T-helper 2 cell treated with Interferon-gamma antibody and Interleukin-4, amounts not matched to agents 5 μg/mL and 100 μg/mL, for 36 hours (primary cell): ENCODE measurements around the gene CDIP1.
A peak's percentile ranks its signal among the peaks of the same experiment; 100 is the strongest.
"Not testable (repeated sequence)": the region's sequence is repeated elsewhere in the genome, so short reads cannot be mapped to it uniquely, and the experiment has no call there.

Source experiments
- DNase-seq: peaks from one replicate; pipeline ENCODE4 v3.0.0; 2021; ENCODE audit warnings: low spot score
- H3K27ac Mint-ChIP-seq: one replicate; pipeline ENCODE4 v1.8.0; 2021; ENCODE audit warnings: mild to moderate bottlenecking, mixed read lengths
- H3K27me3 Mint-ChIP-seq: one replicate; pipeline ENCODE4 v1.8.0; 2021; ENCODE audit warnings: low read depth, mixed read lengths
- H3K36me3 Mint-ChIP-seq: one replicate; pipeline ENCODE4 v1.8.0; 2021; ENCODE audit warnings: low read depth, mixed read lengths
- H3K4me1 Mint-ChIP-seq: one replicate; pipeline ENCODE4 v1.8.0; 2021; ENCODE audit warnings: low read depth, mixed read lengths
- H3K4me3 Mint-ChIP-seq: one replicate; pipeline ENCODE4 v1.8.0; 2022; ENCODE audit warnings: mild to moderate bottlenecking, moderate library complexity, mixed read lengths
- H3K9me3 Mint-ChIP-seq: one replicate; pipeline ENCODE4 v1.8.0; 2021; ENCODE audit warnings: mixed read lengths

CDIP1 gene

DNA sequence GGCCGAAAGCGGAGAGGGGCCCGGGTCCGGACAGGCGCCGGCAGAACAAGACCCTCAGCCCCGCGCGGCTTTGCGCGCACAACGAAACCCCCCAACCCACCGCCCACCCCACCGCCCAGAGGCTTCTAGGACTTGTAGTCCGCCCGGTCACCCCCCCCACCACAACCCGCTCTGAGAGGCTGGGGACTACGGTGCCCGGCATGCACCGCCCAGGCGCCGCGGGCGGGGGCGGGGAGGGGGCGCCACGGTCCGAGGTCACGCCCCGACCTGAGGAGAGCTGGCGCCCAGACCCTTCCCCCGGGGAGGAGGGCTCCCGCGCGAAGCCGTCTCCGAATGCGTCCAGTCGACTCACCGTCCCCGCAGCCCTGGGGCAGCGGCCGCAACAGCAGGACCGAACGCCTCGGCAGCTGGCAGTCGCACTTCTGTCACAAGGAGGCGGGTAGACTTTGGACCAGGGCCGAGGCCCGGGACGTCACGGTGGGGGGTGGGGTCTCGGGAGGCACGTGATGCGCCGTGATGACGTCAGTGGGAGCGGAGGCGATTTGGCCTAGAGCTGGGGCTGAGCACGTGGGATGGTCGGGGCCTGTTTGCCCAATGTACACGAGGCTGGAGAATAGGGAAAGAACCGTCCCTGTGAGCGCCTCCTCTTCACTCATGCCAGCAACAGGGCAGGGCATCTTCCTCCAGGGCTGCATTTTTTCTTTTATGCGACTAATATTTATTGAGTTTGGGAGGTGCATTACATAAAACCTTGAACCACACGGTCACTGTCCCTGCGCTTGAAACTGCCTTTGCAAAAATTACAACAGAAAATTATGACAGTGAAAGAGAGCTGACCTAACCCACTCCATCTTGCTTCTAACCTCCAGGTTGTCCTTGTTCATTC, at the start of gene CDIP1:
CDIP1 (minus strand) TSS at position 424 of the 886 bp plus-strand sequence. CDS start 24,643 bp downstream, outside the sequence.
- Mint-ChIP-seq H3K36me3 (peaks cover 17% of the 10 kb centered on the region), H3K9me3 (peaks cover 16% of the 10 kb centered on the region), H3K27ac (peak within 1 kb of the TSS; percentile 80), H3K27me3 (peaks cover 4% of the 10 kb centered on the region), H3K4me1 (peaks cover 28% of the 10 kb centered on the region), H3K4me3 (peak within 1 kb of the TSS; percentile 83)
- peak; percentile 91 for DNase-seq

DNA sequence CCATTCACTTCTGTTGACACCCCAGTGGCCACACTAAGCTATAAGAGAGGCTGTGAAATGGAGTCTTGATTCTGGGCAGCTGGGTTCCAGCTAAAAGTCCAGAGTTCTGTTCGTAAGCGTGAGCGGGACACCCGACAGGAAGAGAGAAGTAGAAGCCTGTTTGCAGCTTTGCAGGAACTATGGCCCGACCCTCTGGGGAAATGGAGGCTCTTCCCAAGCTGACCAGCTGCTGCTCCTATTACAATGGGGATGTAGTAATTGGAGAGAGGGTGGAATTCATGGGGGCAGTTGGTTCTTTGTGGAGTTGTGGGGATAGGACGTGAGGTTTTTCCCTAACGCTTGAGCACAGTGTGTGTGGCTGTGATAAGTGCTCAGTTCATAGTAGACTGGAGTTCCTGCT, 47.7 kb upstream of the CDIP1 start:
- H3K36me3 Mint-ChIP-seq: no peaks in the 10 kb centered on the region
- no peak for DNase-seq
- H3K27ac Mint-ChIP-seq: no peak overlapping the region
- no peak overlapping the region for H3K4me3 Mint-ChIP-seq
- H3K27me3 Mint-ChIP-seq: peaks cover 12% of the 10 kb centered on the region
- peaks cover 3% of the 10 kb centered on the region for H3K4me1 Mint-ChIP-seq
- H3K9me3 Mint-ChIP-seq: no peaks in the 10 kb centered on the region

DNA sequence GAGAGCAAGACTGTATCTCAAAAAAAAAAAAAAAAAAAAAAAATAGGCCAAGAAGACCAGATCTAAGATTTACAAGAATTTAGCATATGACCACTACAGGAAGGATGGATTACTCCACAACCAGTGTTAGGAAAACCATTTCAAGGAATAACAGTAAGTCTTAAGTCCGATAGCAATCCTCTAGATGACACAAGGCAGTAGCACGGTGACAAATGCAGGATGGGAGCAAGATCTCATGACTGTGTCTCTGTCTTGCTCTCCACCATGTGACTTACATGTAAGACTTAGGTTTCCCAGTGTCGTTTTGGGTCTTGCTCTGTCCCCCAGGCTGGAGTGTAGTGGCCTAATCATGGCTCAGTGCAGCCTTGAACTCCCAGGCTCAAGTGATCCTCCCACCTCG, 45.3 kb upstream of the CDIP1 start:
- Mint-ChIP-seq H3K27me3 (peaks cover 12% of the 10 kb centered on the region), H3K36me3 (no peaks in the 10 kb centered on the region), H3K27ac (no peak overlapping the region), H3K4me1 (peaks cover 3% of the 10 kb centered on the region), H3K9me3 (no peaks in the 10 kb centered on the region), H3K4me3 (no peak overlapping the region)
- DNase-seq: no peak

DNA sequence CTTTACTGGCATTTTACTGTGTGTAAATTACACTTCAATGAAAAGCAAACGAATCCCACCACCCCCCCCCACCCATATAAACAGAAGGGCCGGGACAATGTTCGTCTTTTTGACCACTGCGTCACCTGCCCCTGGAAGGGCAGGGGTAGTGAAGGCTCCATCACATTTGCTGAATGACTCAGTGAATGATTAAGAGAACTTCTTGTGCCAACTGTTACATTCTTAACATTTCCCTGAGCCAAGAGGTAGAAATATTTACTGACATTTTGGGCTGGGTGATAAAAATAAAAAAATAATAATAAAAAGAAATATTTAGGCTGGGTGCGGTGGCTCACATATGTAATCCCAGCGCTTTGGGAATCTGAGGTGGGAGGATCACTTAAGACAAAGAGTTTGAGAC, 41.7 kb upstream of the CDIP1 start:
- Mint-ChIP-seq H3K4me3 (no peak overlapping the region), H3K4me1 (no peaks in the 10 kb centered on the region), H3K27ac (no peak overlapping the region), H3K27me3 (no peaks in the 10 kb centered on the region), H3K36me3 (no peaks in the 10 kb centered on the region), H3K9me3 (no peaks in the 10 kb centered on the region)
- no peak for DNase-seq

- H3K4me3 Mint-ChIP-seq: no peak overlapping the region
- H3K36me3 Mint-ChIP-seq: no peaks in the 10 kb centered on the region
- H3K27me3 Mint-ChIP-seq: no peaks in the 10 kb centered on the region
- no peaks in the 10 kb centered on the region for H3K9me3 Mint-ChIP-seq
- H3K27ac Mint-ChIP-seq: no peak overlapping the region
- H3K4me1 Mint-ChIP-seq: no peaks in the 10 kb centered on the region
- no peak for DNase-seq
These were observed 40.5 kb upstream of the CDIP1 start for GRCh38 chr16:4578961-4579530.

- Mint-ChIP-seq H3K9me3 (no peaks in the 10 kb centered on the region), H3K27ac (no peak overlapping the region), H3K36me3 (no peaks in the 10 kb centered on the region), H3K4me3 (no peak overlapping the region), H3K27me3 (no peaks in the 10 kb centered on the region), H3K4me1 (no peaks in the 10 kb centered on the region)
- no peak for DNase-seq
These were observed 37.4 kb upstream of the CDIP1 start for GRCh38 chr16:4576008-4576407.

- DNase-seq: no peak
- Mint-ChIP-seq H3K27ac (no peak overlapping the region), H3K9me3 (no peaks in the 10 kb centered on the region), H3K4me3 (no peak overlapping the region), H3K36me3 (no peaks in the 10 kb centered on the region), H3K27me3 (no peaks in the 10 kb centered on the region), H3K4me1 (no peaks in the 10 kb centered on the region)
These were observed 36.5 kb upstream of the CDIP1 start for GRCh38 chr16:4574919-4575705.

DNA sequence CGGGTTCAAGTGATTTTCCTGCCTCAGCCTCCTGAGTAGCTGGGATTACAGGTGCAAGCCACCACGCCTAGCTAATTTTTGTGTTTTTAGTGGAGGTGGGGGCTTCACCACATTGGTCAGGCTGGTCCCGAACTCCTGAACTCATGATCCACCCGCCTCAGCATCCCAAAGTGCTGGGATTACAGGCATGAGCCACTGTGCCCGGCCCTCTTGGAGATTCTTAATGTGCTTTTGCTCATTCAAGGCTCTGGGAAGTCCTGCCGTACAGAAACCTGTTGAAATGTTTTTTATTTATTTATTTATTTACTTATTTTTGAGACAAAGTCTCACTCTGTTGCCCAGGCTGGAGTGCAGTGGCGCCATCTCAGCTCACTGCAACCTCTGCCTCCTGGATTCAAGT, 35.4 kb upstream of the CDIP1 start:
- not testable (repeated sequence) for H3K4me3 Mint-ChIP-seq, DNase-seq, H3K27me3 Mint-ChIP-seq, H3K9me3 Mint-ChIP-seq, H3K36me3 Mint-ChIP-seq, H3K27ac Mint-ChIP-seq, H3K4me1 Mint-ChIP-seq

DNA sequence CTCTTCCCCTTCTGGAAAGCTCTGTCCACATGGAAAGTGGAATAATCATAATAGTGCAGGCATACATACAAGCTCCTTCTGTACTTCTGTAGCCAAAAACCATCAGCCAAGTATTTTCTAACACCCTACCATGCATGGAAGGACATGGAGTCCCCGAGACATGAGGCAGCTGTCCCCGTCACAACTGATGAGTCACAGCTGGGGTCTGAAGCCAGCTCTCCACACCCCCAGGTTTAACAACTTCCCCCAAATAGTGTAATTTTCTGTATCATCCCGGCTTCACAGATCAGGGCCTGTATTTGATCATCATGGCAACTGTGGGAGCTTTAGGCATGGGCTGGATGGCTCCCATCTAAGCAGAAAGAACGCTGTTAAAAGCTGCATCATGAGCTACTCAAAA, 34.1 kb upstream of the CDIP1 start:
- Mint-ChIP-seq H3K27ac (no peak overlapping the region), H3K4me1 (no peaks in the 10 kb centered on the region), H3K9me3 (no peaks in the 10 kb centered on the region), H3K36me3 (no peaks in the 10 kb centered on the region), H3K27me3 (no peaks in the 10 kb centered on the region), H3K4me3 (no peak overlapping the region)
- no peak for DNase-seq

DNA sequence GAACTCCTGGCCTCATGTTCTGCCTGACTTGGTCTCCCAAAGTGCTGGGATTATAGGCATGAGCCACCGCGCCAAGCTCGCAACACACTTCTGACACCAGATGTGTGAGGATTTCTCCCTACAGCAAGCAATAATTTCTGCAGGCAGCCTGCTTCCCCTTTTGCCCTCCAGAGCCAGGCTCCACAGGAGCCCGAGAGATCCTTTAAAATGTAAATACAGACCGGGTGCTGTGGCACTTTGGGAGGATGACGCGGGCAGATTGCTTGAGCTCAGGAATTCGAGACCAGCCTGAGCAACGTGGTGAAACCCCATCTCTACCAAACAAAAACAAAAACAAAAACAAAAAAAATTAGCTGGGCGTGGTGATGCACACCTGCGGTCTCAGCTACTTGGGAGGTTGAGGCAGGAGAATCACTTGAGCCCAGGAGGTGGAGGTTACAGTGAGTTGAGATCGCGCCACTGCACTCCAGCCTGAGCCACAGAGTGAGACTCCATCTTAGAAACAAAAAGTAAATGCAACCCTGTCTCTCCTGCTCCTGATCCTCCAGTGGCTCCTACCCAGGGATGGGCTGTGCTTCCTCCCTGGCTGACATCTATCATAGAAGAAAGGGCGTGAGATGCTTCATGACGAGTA, 32.2 kb upstream of the CDIP1 start:
- Mint-ChIP-seq H3K4me1 (peaks cover 6% of the 10 kb centered on the region), H3K36me3 (no peaks in the 10 kb centered on the region), H3K9me3 (no peaks in the 10 kb centered on the region), H3K4me3 (no peak overlapping the region), H3K27me3 (peaks cover 2% of the 10 kb centered on the region), H3K27ac (no peak overlapping the region)
- DNase-seq: no peak

GRCh38 chr16:4570086-4570485, 31.5 kb upstream of the CDIP1 start:
- H3K4me3 Mint-ChIP-seq: no peak overlapping the region
- H3K27me3 Mint-ChIP-seq: peaks cover 2% of the 10 kb centered on the region
- H3K4me1 Mint-ChIP-seq: peaks cover 6% of the 10 kb centered on the region
- H3K36me3 Mint-ChIP-seq: no peaks in the 10 kb centered on the region
- H3K27ac Mint-ChIP-seq: no peak overlapping the region
- H3K9me3 Mint-ChIP-seq: no peaks in the 10 kb centered on the region
- no peak for DNase-seq

- Mint-ChIP-seq H3K4me3 (no peak overlapping the region), H3K27ac (no peak overlapping the region), H3K4me1 (peaks cover 6% of the 10 kb centered on the region), H3K9me3 (no peaks in the 10 kb centered on the region), H3K36me3 (no peaks in the 10 kb centered on the region), H3K27me3 (peaks cover 2% of the 10 kb centered on the region)
- no peak for DNase-seq
These were observed 27.6 kb upstream of the CDIP1 start for GRCh38 chr16:4566144-4566543.

DNA sequence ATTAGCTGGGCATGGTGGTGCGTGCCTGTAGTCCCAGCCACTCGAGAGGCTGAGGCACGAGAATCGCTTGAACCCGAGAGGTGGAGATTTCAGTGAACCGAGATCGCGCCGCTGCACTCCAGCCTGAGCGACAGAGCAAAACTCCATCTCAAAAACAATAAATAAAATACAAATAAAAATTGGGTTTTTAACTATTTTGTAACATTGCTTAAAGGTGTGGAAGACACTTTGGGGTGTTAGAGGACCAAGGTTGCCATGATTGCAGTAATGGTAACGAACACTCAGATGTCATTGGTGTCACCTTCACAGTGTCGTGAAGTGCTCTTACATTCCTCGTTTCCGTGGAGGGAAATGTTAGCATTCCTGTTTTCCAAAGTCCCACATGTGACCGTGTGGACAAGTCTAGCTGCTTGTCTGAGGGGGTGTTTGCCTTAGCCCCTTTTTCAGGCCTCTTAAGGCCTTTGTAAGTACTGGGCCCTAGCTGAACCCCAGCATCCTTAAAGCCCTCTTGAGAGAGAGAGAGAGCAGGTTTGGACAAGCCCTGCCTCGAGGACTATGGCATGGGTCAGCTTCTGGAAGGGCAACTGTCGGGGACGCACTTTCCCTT, 26.2 kb upstream of the CDIP1 start:
- no peak overlapping the region for H3K27ac Mint-ChIP-seq
- H3K27me3 Mint-ChIP-seq: peaks cover 2% of the 10 kb centered on the region
- DNase-seq: no peak
- H3K4me1 Mint-ChIP-seq: peaks cover 6% of the 10 kb centered on the region
- no peak overlapping the region for H3K4me3 Mint-ChIP-seq
- H3K36me3 Mint-ChIP-seq: no peaks in the 10 kb centered on the region
- H3K9me3 Mint-ChIP-seq: no peaks in the 10 kb centered on the region
